SK-N-SH (cell line): ENCODE results near the gene ERP29. TPM values are rescaled to one million over a fixed set of nuclear protein-coding genes. Genes with fewer than 3 reads are reported as not detected.
"Not testable (repeated sequence)": the region's sequence is repeated elsewhere in the genome, so short reads cannot be mapped to it uniquely, and the experiment has no call there.

Experiments
- CTCF ChIA-PET: fragments of 300-600, 350-600 bp; formaldehyde crosslinking; extraction: SDS; loops from one replicate; lab custom pipeline; 2021; lab: Yijun Ruan, JAX
- POLR2A ChIA-PET: fragments of 350-600 bp; sonication (Branson Sonifier 250); formaldehyde crosslinking; extraction: SDS; loops from one replicate; lab custom pipeline; 2020; ENCODE audit warnings: antibody characterized with exemption, inconsistent platforms; lab: Yijun Ruan, JAX
- DNase-seq: peaks from one replicate; pipeline ENCODE4 v3.0.0; 2012
- H2AFZ ChIP-seq: fragments of 200-600 bp; sonication (generic); 2 replicates; pipeline ENCODE4 v1.8.1; 2016; ENCODE audit warnings: antibody characterized with exemption, mild to moderate bottlenecking, low read depth
- H3F3A ChIP-seq: fragments of 200-600 bp; sonication (generic); replicated peaks from 2 replicates; pipeline ENCODE3; 2016; ENCODE audit warnings: antibody characterized with exemption, mild to moderate bottlenecking; ENCODE audit not compliant: insufficient read depth
- H3K27ac ChIP-seq, 2 experiments: fragments of 200-500 bp in 1 of 2; fragments of 200-600 bp in 1 of 2; sonication (Bioruptor generic) in 1 of 2; sonication (generic), shearing (Covaris generic) in 1 of 2; 2 replicates each; pipeline versions ENCODE4 v1.5.1 to v1.6.1; 2014 to 2016; ENCODE audit warnings: low read depth in 2 of 2, inconsistent platforms in 1 of 2, low read length in 1 of 2, mild to moderate bottlenecking in 1 of 2, mixed read lengths in 1 of 2
- H3K27me3 ChIP-seq: fragments of 200-600 bp; sonication (generic), shearing (Covaris generic); 2 replicates; pipeline ENCODE4 v1.6.1; 2016; ENCODE audit warnings: mixed run types; ENCODE audit not compliant: insufficient read depth
- H3K36me3 ChIP-seq, 2 experiments: fragments of 200-500 bp in 1 of 2; fragments of 200-600 bp in 1 of 2; sonication (Bioruptor generic) in 1 of 2; sonication (generic) in 1 of 2; replicated peaks in 1 of 2; 2 replicates each; pipeline versions ENCODE3 to v1.5.1; 2014 to 2016; ENCODE audit warnings: low read length in 1 of 2, mild to moderate bottlenecking in 1 of 2; ENCODE audit not compliant: insufficient read depth in 2 of 2, control insufficient read depth in 1 of 2
- H3K4me1 ChIP-seq, 2 experiments: fragments of 200-500 bp in 1 of 2; fragments of 200-600 bp in 1 of 2; sonication (Bioruptor generic) in 1 of 2; sonication (generic), shearing (Covaris generic) in 1 of 2; 2 replicates each; pipeline versions ENCODE4 v1.5.1 to v1.6.1; 2014 to 2016; ENCODE audit warnings: low read depth in 1 of 2, low read length in 1 of 2, mixed run types in 1 of 2; ENCODE audit not compliant: insufficient read depth in 2 of 2, control insufficient read depth in 1 of 2
- H3K4me2 ChIP-seq: fragments of 200-600 bp; sonication (generic), shearing (Covaris generic); 2 replicates; pipeline ENCODE4 v1.6.1; 2017; ENCODE audit warnings: mixed run types
- H3K4me3 ChIP-seq, 2 experiments: fragments of 200-500 bp in 1 of 2; fragments of 200-600 bp in 1 of 2; sonication (Bioruptor generic) in 1 of 2; sonication (generic), shearing (Covaris generic) in 1 of 2; 2 replicates each; pipeline versions ENCODE4 v1.5.1 to v1.8.1; 2014 to 2016; ENCODE audit warnings: low read depth in 2 of 2, inconsistent platforms in 1 of 2, low read length in 1 of 2, mild to moderate bottlenecking in 1 of 2, mixed read lengths in 1 of 2, moderate library complexity in 1 of 2
- H3K79me2 ChIP-seq: fragments of 200-600 bp; sonication (generic); 2 replicates; pipeline ENCODE4 v1.8.1; 2017; ENCODE audit warnings: mild to moderate bottlenecking; ENCODE audit not compliant: insufficient read depth
- H3K9ac ChIP-seq: fragments of 200-600 bp; sonication (generic); 2 replicates; pipeline ENCODE4 v1.6.1; 2017; ENCODE audit warnings: mixed run types
- H3K9me2 ChIP-seq: fragments of 200-600 bp; sonication (generic); 2 replicates; pipeline ENCODE4 v1.6.1; 2017; ENCODE audit warnings: mixed run types
- H3K9me3 ChIP-seq: fragments of 200-600 bp; sonication (generic); 2 replicates; pipeline ENCODE4 v1.6.1; 2017; ENCODE audit warnings: mixed run types, mild to moderate bottlenecking, moderate library complexity
- H4K20me1 ChIP-seq: fragments of 200-600 bp; sonication (generic); 2 replicates; pipeline ENCODE4 v1.6.1; 2017; ENCODE audit warnings: mild to moderate bottlenecking, mixed run types; ENCODE audit not compliant: insufficient read depth
- CTCF ChIP-seq: fragments of 200-600 bp; sonication (generic); IDR thresholded peaks from 2 replicates; pipeline ENCODE4 v1.6.1; 2017; ENCODE audit warnings: antibody characterized with exemption, mild to moderate bottlenecking, moderate library complexity
- EZH2phosphoT487 ChIP-seq: fragments of 200-600 bp; sonication (generic); IDR thresholded peaks from 2 replicates; pipeline ENCODE4 v1.6.1; 2017; ENCODE audit warnings: low read depth, mixed run types, mild to moderate bottlenecking, antibody characterized with exemption, moderate library complexity, borderline replicate concordance
- FOSL2 ChIP-seq: IDR thresholded peaks from 2 replicates; pipeline ENCODE4 v1.4.0; 2012; ENCODE audit warnings: low read depth, mild to moderate bottlenecking, moderate library complexity, borderline replicate concordance
- FOXJ3 ChIP-seq: sonication (generic); formaldehyde crosslinking; IDR thresholded peaks from 2 replicates; pipeline ENCODE4 v1.5.1; 2020; ENCODE audit warnings: mild to moderate bottlenecking, missing genetic modification reagents
- GATA2 ChIP-seq: sonication (generic); formaldehyde crosslinking; IDR thresholded peaks from 2 replicates; pipeline ENCODE4 v1.5.0; 2020; ENCODE audit warnings: mild to moderate bottlenecking, missing genetic modification reagents
- JUND ChIP-seq: IDR thresholded peaks from 2 replicates; pipeline ENCODE4 v1.4.0; 2012
- MAX ChIP-seq: IDR thresholded peaks from 2 replicates; pipeline ENCODE4 v1.4.0; 2012; ENCODE audit warnings: low read depth
- MXI1 ChIP-seq: IDR thresholded peaks from 2 replicates; pipeline ENCODE4 v1.6.1; 2012; ENCODE audit warnings: mild to moderate bottlenecking, low read depth, low read length, improper control_type of control experiment
- PBX3 ChIP-seq: IDR thresholded peaks from 2 replicates; pipeline ENCODE4; 2012
- POLR2AphosphoS5 ChIP-seq: IDR thresholded peaks from 2 replicates; pipeline ENCODE4 v1.6.1; 2012; ENCODE audit warnings: low read depth, low read length
- RAD21 ChIP-seq: IDR thresholded peaks from 2 replicates; pipeline ENCODE4 v1.6.1; 2012; ENCODE audit warnings: mild to moderate bottlenecking, low read length
- REST ChIP-seq: IDR thresholded peaks from 2 replicates; pipeline ENCODE4 v1.6.1; 2012; ENCODE audit warnings: mild to moderate bottlenecking, low read depth, low read length, moderate library complexity
- TAF1 ChIP-seq: IDR thresholded peaks from 2 replicates; pipeline ENCODE4 v1.6.1; 2012; ENCODE audit warnings: low read depth, mild to moderate bottlenecking, low read length, moderate library complexity, borderline replicate concordance
- USF1 ChIP-seq: IDR thresholded peaks from 2 replicates; pipeline ENCODE4 v1.4.0; 2012; ENCODE audit warnings: low read depth, borderline replicate concordance
- ZBTB33 ChIP-seq: IDR thresholded peaks from 2 replicates; pipeline ENCODE4 v1.4.0; 2012; ENCODE audit warnings: low read depth, borderline replicate concordance
- WGBS: methylation state at CpG from one replicate; pipeline ENCODE4 v1.1.6; 2017; ENCODE audit warnings: low lambda C conversion rate; 5-methylcytosine and 5-hydroxymethylcytosine counted together
- polyA plus RNA-seq, 3 experiments: library from polyadenylated mRNA; depleted of rRNA; stranded (reverse); fragments of >200 nt; gene quantifications; 2 replicates each; pipeline ENCODE4 v1.2.3, GENCODE V29; 2012

ERP29 gene
- polyA plus RNA-seq, 1 of the 3 experiments (the other 2 are of a cell fraction): 177 TPM

GRCh38 chr12:111993292-111994150 lies 19.7 kb upstream of the ERP29 start:
- TF ChIP-seq POLR2AphosphoS5: no peak
- no peak for TF ChIP-seq MXI1
- no peak for TF ChIP-seq FOSL2
- no peak for TF ChIP-seq EZH2phosphoT487
- no peak for TF ChIP-seq FOXJ3
- TF ChIP-seq RAD21: no peak
- no peak for TF ChIP-seq MAX
- TF ChIP-seq USF1: no peak
- TF ChIP-seq PBX3: no peak
- no peak for TF ChIP-seq CTCF
- TF ChIP-seq REST: no peak
- no peak for TF ChIP-seq GATA2
- no peak for TF ChIP-seq TAF1
- TF ChIP-seq JUND: no peak
- TF ChIP-seq ZBTB33: no peak
- Histone ChIP-seq H3K9ac (no peak overlapping the region), H3K4me2 (no peak overlapping the region), H4K20me1 (no peaks in the 10 kb centered on the region), H3K9me2 (no peaks in the 10 kb centered on the region), H3K4me3 (no peak overlapping the region), H3F3A (no peaks in the 10 kb centered on the region), H3K27ac (no peak overlapping the region), H3K9me3 (no peaks in the 10 kb centered on the region), H3K36me3 (peaks cover 0 to 3% of the 10 kb centered on the region in 2 experiments), H3K4me1 (no peaks in the 10 kb centered on the region), H3K27me3 (no peaks in the 10 kb centered on the region), H2AFZ (no peak overlapping the region), H3K79me2 (no peaks in the 10 kb centered on the region)
- POLR2A ChIA-PET: no interaction called here
- WGBS: 89% methylated on average over 2 of the region's 2 CpGs
- no peak for DNase-seq
- CTCF ChIA-PET: no interaction called here

- H3K9ac ChIP-seq, H3K4me1 ChIP-seq, H3K27ac ChIP-seq, H3K79me2 ChIP-seq, H3K4me2 ChIP-seq, H3K27me3 ChIP-seq, DNase-seq, H2AFZ ChIP-seq, CTCF ChIA-PET, H3F3A ChIP-seq, H3K4me3 ChIP-seq, H3K9me3 ChIP-seq, POLR2A ChIA-PET, H3K36me3 ChIP-seq, H3K9me2 ChIP-seq, H4K20me1 ChIP-seq: not testable (repeated sequence)
- 92% methylated on average over 17 of the region's 17 CpGs for whole genome bisulfite sequencing
Measured at GRCh38 chr12:111994211-111995111, 18.8 kb upstream of the ERP29 start.
